NCI-H1105 treated with DMSO at 0.1 percent for 48 hours (cell line): Measurements from ENCODE around the gene TTBK2.
"Not testable (repeated sequence)": the region's sequence is repeated elsewhere in the genome, so short reads cannot be mapped to it uniquely, and the experiment has no call there.

Experiments used
- DNase-seq: peaks from one replicate; lab custom pipeline; 2025; lab: John Stamatoyannopoulos, UW

TTBK2 gene

DNA sequence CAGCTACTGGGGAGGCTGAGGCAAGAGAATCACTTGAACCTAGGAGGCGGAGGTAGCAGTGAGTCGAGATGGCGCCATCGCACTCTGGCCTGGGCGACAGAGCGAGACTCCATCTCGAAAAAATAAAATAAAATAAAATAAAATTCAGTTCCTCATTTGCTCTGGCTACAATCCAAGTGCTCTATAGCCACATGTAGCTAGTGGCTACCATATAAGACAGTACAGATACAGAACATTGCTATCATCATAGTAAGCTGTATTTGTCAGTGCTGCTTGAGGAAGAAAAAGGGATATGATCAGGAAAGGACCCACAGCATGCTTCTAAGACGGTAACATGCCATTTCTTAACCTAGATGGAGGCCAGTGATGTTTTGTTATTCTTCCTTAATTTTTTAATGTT is 95.0 kb downstream of the TTBK2 start:
- no peak for DNase-seq

DNA sequence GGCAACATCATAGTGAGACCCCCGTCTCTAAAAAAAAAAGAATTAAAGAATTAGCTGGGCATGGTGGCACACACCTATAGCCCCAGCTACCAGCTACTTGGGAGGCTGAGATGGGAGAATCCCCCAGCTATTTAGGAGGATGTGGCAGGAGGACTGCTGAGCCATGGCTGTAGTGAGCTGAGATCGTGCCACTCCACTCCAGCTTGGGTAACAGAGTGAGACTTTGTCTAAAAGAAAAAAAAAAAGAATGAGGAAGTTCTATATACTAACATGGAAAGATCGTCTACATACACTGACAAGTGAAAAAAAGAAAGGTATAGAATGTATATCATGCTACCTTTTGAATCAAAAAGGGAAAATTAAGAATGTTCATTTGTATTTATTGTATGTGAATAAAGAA is 99.8 kb downstream of the TTBK2 start:
- no peak for DNase-seq

DNA sequence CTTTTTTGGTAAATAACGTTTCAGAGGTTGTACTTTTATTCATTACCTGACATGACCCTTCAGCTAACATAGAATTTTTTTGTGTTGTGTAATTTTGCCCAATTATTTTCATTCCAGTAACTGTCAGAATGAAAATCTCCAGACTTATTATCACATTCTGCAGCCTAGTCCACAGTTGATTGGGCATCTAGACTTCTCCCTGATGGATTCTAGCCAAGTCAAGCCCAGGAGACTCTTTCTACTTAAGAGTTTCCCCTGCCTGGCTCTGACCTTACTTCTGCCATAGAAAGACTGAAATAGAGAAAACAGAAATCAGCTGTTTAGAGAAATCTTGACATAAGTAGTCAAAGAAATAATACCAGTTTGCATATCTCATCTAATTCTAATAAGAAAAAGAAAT is 100.8 kb downstream of the TTBK2 start:
- DNase-seq = no peak

DNA sequence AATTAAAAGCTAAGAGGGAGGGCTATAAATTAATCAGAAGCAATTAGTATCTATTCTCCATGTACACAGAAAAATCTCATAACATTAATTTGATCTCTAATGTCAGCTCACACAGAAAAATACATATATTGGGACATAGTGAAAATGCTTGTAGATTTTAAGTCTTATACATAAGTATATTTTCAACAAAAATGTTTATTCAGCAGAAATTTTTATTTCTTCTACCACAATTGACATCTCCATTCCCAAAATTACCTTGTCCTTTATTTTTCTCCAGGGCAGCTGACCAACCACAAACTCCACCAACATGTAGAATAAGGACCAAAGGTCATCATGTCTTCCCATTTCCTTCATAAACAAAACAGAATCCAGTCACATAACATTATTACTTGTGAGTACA is 109.1 kb downstream of the TTBK2 start:
- no peak for DNase-seq

DNA sequence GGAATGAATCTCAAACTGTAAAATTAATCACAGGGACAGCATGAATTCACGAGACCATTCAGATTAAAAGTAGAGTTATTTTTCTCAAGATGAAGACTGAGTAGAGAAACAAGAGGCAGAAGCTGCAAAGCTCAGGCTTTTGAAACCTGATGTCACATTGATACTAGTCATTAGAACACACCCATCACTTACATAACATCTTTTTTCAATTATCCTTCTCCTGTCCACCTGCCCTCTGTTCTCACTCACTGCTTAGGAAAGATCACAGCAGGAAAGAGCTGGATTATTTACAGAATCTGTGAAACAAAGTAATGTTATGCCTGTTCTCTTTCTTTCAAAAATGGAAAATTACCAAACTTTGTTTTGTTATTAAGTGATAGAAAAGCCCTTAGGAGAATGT is 111.7 kb downstream of the TTBK2 start:
- no peak for DNase-seq

DNA sequence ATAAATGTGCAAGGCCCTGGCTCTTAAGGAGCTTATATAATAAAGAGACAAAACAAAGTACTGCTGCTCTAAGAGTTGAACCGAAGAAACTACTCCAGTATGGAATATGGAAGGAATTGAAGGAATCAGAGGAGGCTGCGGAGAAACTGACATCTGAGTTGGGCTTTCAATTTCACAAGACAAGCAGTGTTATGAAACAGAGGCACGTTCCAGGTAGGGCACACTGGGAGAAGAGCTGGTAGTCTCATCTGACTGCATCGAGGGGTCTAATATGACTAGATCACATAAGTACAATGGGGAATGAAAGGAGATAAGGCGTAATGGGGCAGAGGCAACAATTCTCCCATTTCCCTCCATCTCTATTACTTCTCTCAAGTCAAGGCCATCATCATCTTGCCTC is 115.3 kb downstream of the TTBK2 start:
- DNase-seq = no peak

DNA sequence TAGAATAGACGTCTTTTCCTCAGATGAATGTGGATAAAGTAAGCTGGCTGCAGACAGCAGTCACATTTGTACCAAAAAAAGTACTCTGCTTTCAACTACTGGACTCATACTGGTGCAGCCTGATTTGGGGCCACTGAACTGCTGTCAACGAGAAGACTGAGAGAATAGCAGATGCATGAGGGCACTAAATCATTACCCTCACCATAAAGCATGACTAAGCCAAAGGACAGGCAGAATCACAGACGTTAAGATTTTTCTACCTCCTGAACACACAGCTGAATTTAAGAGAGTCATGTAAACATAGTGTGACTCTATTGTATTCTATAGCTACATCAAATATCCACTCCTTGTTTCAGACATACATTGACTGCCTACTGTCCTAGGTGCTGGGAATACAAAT is 115.8 kb downstream of the TTBK2 start:
- no peak for DNase-seq

DNA sequence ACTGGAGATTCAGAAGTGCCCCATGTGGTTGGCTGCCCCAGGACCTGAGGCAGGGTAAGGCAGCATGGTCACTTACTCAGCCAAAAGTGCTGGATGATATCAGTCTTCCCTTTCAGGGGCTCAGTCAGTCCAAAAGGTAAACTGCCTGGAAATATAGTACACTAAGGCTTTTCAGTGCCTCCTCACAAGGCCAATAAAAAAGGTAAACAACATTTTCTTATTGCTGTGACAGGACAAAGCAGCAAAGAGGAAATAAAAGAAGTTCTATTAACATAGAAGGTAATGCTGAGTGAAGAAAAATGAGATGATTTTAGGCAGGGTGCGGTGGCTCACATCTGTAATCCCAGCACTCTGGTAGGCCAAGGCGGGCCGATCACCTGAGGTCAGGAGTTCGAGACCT is 117.1 kb downstream of the TTBK2 start:
- no peak for DNase-seq

DNA sequence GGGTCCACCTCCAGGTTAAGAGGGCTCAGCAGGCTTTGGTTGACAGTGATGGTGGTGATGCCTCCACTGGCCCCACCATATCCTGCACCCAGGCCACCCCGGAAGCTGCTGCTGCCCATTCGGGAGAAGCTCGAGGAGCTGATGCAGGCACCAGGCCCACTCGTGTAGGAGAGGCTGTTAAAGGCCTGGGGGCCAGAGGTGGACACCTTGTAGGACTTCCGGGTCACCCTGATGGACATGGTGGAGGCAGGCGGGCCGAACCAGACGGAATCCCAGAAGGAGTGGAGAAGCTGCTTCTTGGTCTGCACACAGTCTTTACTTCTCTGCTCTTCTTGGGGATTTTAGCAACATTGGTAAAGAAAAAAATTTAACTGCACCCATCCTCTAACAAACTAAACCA is 118.4 kb downstream of the TTBK2 start:
- no peak for DNase-seq

DNA sequence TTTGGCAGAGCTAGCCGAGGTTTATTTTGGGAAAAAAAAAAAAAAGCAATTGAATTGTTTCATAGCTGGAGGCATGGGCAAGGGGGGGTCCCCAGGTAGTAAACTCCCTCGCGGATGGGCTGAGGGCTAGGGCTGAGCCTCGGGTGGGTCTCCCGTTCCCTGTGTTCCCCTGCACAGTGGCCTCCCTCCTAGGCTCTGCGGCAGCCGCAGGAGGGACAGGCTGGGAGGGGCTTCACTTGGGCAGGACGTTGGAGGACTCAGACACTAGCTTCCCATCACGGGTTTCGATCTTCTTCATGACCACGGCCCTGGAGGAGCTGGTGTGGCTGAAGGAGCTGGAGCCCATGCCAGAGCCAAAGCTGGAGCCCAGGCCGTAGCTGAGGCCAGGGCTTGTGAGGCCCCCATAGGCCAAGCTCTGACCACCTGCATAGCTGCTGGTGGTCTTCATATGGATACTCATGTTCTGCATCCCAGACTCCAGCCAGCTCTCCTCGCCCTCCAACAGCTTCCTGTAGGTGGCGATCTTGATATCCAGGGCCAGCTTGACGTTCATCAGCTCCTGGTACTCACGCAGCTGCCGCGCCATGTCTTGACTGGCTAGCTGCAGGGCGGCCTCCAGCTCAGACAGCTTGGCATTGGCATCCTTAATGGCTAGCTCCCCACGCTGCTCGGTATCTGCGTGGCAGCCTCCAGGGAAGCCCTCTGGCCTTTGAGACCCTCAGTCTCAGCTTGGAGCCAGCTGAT is 119.7 kb downstream of the TTBK2 start:
- DNase-seq = no peak

DNA sequence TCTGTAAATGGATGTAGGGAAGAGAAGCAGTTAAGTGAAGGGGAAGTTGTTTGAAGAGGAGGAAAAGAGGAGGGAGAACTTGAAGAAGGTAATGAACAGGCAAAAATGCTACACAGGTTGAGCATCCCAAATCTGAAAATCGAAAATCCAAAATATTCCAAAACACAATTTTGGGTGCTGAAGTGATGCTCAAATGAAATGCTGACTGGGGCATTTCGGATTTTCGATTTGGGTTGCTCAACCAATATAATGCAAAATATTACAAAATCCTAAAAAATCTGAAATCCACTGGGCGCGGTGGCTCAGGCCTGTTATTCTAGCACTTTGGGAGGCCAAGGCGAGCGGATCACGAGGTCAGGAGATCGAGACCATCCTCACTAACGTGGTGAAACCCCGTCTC is 121.8 kb downstream of the TTBK2 start:
- DNase-seq = no peak

DNA sequence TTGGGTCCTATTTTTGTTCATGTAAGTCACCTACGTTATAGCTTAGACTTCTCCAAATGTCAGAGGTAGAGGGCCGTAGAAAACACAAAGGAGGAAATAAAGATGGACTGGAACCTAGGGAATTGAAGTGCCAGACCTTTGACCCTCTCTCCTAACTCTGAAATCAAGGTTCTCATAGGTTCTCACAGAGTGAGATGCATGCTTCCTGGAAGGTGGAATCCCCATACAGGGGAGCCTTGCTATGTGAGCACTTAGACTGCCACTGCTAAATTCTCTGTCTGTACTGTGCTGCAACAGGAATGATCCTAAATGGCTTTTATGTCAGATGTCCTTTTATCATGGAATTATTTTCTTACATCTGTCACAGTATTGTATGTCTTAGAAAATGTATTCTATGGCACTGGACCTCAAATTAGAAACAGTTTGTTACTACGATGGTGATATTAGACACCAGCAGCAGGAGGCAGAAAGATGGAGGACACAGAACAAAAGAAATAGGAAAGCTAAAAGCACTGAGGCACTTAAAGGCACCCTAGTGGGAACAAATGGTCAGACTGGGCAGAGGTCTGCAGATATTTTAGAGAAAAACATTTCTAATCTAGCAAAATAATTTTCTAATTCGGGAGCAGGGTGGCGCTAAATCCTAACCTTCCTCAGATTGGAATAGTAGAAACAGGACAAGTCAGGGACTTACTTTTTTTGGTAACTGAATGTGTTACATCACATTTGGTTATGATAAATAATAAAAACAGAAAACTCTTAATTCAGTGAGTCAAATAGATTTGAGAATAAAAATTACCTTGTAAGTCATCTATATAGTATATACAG is 123.4 kb downstream of the TTBK2 start:
- DNase-seq = no peak

DNA sequence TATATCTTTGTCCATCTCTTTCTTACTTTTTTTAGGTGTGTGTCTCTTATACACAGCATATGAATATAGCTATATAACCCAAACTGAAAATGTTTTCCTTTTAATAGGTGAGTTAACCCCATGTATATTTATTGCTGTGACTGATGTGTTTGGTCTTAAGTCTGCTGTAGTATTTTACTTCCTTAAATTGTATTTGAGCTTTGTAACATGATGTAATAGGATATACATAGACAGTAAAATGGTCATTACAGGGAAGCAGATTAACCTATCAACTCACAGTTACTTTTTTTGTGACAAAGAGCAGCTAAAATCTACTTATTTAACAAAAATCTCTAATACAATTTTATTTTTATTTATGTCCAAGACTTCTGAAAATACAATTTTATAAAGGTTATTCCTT is 131.9 kb downstream of the TTBK2 start:
- no peak for DNase-seq

DNA sequence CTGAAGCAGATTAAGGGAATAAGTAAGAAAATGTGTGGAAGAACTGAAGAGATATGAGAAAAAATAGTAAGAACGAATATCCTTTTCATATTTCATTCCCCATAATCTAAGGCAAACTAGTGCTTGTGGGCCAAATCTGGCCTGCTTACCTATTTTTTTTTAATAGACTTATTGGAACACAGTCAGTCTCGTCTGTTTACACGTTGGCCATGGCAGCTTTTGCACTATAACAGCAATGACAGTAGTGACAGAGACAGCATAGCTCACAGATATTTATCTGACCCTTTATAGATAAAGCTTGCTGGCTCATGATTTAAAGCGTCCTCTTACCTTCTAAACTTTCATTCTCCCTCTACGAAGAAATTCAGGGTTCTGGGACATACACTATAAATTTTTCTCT is 133.6 kb downstream of the TTBK2 start:
- DNase-seq = no peak

DNA sequence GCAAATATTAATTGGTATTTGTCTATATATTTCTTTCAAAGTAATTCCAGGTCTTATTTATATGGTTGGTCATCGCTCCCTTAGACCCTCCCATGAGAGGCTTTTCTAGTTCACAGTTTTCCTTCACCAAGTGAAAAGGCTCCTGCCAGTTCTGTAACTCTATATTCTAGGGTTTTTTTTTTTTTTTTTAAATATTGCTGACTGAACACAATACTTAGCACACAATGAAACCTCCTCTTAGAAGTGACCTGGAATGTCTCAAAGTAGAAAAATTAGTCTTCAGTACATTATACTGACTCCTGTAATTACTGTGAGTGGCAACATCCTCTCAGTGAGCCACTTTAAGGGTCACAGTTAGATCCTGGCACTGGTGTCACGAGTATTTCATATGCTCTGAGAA is 135.0 kb downstream of the TTBK2 start:
- DNase-seq = no peak

DNA sequence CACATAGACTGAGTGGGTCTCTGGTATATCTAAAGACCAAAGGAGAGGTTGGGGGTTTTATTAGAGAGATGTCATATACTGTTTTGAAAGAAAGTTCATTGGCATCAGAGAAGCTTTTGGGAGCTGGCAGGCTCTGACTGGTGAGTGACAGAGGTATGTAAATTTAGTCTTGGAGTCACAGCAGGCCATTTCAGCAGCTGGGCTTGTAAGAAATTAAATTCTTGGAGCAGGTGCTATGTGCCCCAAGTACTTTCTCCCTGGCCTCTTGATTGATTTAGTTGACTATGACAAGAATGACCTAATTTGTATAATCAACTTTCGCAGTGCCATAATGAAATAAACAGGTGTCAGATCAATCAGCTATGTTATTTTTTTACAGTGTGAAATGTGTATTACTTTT is 135.9 kb downstream of the TTBK2 start:
- DNase-seq = no peak

DNA sequence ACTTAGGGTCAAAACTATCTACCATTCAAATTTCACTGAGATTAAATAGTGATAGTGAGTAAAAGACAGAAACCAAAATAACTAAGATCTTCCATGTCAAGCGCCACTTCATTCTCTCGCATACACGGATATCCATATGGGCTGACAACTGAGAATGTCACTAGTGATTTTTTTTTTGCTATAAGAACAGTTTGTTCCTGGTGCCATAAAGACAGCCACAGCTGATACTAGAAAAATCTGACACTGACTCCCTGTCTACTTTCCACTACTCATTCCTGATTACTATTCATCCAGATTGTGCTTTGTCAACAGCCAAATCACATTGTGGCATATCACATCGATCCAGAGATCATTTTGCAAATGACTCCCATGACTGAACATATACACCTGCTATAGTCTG is 137.9 kb downstream of the TTBK2 start:
- DNase-seq = no peak

DNA sequence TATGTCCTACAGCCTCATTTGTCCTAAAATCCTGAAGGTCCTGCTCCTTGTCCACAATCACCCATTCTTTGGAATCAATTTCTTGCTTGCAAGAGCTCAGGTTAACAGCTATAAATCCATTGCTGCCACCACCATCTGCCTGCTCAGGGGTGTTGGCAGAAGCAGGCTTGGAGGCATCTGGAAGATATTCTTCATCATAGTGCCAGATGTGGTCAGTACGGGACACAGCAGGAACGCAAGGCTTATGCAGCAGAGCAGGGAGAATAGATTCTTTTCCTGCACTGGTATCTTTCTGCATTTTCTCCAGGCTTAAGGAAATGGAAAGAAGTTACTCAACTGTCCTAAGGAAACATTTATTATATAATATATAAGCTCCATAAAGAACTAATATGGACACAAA is 145.2 kb downstream of the TTBK2 start:
- DNase-seq = no peak

DNA sequence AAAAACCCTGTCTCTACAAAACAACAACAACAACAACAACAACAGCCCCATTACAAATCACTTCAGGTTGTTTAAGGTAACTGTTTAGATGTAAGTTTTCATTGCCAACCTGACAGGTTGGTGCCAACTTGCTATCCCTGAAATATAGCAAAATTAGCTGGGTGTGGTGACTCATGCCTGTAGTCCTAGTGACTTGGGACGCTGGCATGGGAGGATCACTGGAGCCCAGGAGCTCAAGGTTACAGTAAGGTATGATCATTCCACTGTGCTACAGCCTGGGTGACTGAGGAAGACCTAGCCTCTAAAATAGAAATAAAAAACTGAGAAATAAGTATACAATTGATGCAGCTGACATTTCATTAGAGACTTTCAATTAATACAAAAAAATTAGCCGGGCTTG is 147.7 kb downstream of the TTBK2 start:
- no peak for DNase-seq

DNA sequence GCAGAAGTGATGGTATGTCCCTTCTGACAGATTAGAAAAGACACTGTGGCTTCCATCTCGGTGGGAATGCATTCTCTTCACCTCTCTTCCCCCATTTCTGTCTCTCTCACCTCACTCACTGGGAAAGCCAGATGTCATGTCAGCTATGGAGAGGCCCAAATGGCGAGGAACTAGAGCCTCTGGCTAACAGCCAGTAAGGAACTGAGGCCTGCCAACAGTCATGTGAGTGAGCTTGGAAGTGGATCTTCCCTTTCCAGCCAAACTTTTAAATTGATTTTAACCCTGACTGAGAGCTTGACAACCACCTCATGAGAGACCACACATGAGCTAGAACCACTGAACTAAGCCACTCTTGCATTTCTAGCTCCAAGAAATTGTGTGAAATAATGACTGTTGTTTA is 148.4 kb downstream of the TTBK2 start:
- no peak for DNase-seq

DNA sequence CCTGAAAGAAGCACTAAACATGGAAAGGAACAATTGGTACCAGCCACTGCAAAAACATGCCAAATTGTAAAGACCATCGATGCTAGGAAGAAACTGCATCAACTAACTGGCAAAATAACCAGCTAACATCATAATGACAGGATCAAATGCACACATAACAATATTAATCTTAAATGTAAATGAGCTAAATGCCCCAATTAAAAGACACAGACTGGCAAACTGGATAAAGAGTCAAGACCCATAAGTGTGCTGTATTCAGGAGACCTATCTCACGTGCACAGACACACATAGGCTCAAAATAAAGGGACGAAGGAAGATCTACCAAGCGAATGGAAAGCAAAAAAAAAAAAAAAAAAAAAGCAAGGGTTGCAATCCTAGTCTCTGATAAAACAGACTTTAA is 154.5 kb downstream of the TTBK2 start:
- DNase-seq = not testable (repeated sequence)

DNA sequence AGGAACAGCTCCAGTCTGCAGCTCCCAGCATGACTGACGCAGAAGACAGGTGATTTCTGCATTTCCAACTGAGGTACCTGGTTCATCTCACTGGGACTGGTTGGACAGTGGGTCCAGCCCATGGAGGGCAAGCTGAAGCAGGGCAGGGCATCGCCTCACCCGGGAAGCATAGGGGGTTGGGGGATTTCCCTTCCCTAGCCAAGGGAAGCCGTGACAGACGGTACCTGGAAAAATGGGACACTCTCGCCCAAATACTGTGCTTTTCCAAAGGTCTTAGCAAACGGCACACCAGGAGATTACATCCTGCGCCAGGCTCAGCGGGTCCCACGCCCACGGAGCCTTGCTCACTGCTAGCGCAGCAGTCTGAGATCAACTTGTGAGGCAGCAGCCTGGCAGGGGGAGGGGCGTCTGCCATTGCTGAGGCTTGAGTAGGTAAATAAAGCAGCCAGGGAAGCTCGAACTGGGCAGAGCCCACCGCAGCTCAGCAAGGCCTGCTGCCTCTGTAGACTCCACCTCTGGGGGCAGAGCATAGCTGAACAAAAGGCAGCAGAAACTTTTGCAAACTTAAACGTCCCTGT is 156.3 kb downstream of the TTBK2 start:
- DNase-seq = not testable (repeated sequence)

DNA sequence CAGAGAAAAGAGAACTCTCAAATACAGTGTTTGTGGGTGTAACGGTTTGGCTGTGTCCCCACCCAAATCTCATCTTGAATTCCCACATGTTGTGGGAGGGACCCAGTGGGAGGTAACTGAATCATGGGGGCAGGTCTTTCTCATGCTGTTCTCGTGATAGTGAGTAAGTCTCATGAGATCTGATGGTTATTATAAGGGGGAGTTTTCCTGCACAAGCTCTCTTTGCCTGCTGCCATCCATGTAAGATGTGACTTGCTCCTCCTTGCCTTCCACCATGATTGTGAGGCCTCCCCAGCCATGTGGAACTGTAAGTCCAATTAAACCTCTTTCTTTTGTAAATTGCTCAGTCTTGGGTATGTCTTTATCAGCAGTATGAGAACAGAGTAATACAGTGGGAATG is 158.8 kb downstream of the TTBK2 start:
- DNase-seq = not testable (repeated sequence)
